NCI-H748 (cell line): Measurements from ENCODE around the gene AASDH.
"Not testable (repeated sequence)": the region's sequence is repeated elsewhere in the genome, so short reads cannot be mapped to it uniquely, and the experiment has no call there.

Experiments used
- DNase-seq: peaks from one replicate; lab custom pipeline; 2025; ENCODE audit not compliant: unreplicated experiment; lab: John Stamatoyannopoulos, UW

AASDH gene

GRCh38 chr4:56405016-56405415 lies 17.7 kb upstream of the AASDH start:
- no peak for DNase-seq

GRCh38 chr4:56400560-56400959 lies 13.3 kb upstream of the AASDH start:
- DNase-seq: no peak

- DNase-seq: no peak
These were observed 4.0 kb upstream of the AASDH start for GRCh38 chr4:56391270-56391669.

GRCh38 chr4:56389558-56389957 lies 2.3 kb upstream of the AASDH start:
- no peak for DNase-seq

GRCh38 chr4:56388306-56388705 lies 1.0 kb upstream of the AASDH start:
- DNase-seq: no peak

GRCh38 chr4:56386091-56386490 lies 1.2 kb downstream of the AASDH start:
- DNase-seq: no peak

GRCh38 chr4:56375458-56375857 lies 11.8 kb downstream of the AASDH start:
- no peak for DNase-seq

GRCh38 chr4:56374956-56375355 lies 12.3 kb downstream of the AASDH start:
- DNase-seq: no peak

- DNase-seq: no peak
These were observed 14.5 kb downstream of the AASDH start for GRCh38 chr4:56372774-56373173.

GRCh38 chr4:56371426-56372220 lies 15.7 kb downstream of the AASDH start:
- DNase-seq: no peak

GRCh38 chr4:56370377-56370776 lies 16.9 kb downstream of the AASDH start:
- no peak for DNase-seq

GRCh38 chr4:56362981-56363380 lies 24.3 kb downstream of the AASDH start:
- DNase-seq: not testable (repeated sequence)

- no peak for DNase-seq
These were observed 27.2 kb downstream of the AASDH start for GRCh38 chr4:56360071-56360470.

GRCh38 chr4:56356650-56357049 lies 30.6 kb downstream of the AASDH start:
- no peak for DNase-seq

- DNase-seq: no peak
These were observed 38.7 kb downstream of the AASDH start for GRCh38 chr4:56348576-56348975.

GRCh38 chr4:56345458-56345857 lies 41.8 kb downstream of the AASDH start:
- DNase-seq: no peak

- no peak for DNase-seq
These were observed 44.5 kb downstream of the AASDH start for GRCh38 chr4:56342746-56343145.

GRCh38 chr4:56330691-56331090 lies 56.6 kb downstream of the AASDH start:
- DNase-seq: peak; percentile 1

GRCh38 chr4:56326363-56326762 lies 60.9 kb downstream of the AASDH start:
- DNase-seq: no peak

- DNase-seq: no peak
These were observed 63.2 kb downstream of the AASDH start for GRCh38 chr4:56324011-56324610.

- no peak for DNase-seq
These were observed 64.0 kb downstream of the AASDH start for GRCh38 chr4:56323327-56323726.

GRCh38 chr4:56321251-56321650 lies 66.0 kb downstream of the AASDH start:
- no peak for DNase-seq

GRCh38 chr4:56320293-56320692 lies 67.0 kb downstream of the AASDH start:
- no peak for DNase-seq
